Measurements from ENCODE around the gene NOMO2. TPM values are rescaled to one million over a fixed set of nuclear protein-coding genes. Genes with fewer than 3 reads are reported as not detected.
A peak's percentile ranks its signal among the peaks of the same experiment; 100 is the strongest.
"Not testable (repeated sequence)": the region's sequence is repeated elsewhere in the genome, so short reads cannot be mapped to it uniquely, and the experiment has no call there.

NOMO2 gene
- polyA plus RNA-seq, 3 donors: 26.1 to 76.8 (median 66.0) TPM

GRCh38 chr16:18591908-18592307 lies 30.0 kb upstream of the NOMO2 start:
- no CpG with 5 or more reads among the region's 4 CpGs for WGBS (ENCODE audit: insufficient coverage)
- intact Hi-C loops (cut with micrococcal nuclease); H3K4me1 ChIP-seq (ENCODE audit: control insufficient read depth in 1 of 2, insufficient read depth in 2 of 2, low read length in 2 of 2); H3K4me3 Mint-ChIP-seq; H3K27me3 Mint-ChIP-seq (ENCODE audit: low read depth in 3 of 3); H3K9me3 ChIP-seq (replicated peaks in 1 of 2; ENCODE audit: control insufficient read depth in 1 of 2, insufficient read depth in 1 of 2, low read length in 2 of 2); H3K9me3 Mint-ChIP-seq; H3K4me3 ChIP-seq (replicated peaks in 1 of 3; ENCODE audit: low read depth in 2 of 3, low read length in 3 of 3); H3K36me3 Mint-ChIP-seq; H3K4me2 ChIP-seq (replicated peaks; ENCODE audit: extremely low read depth, low read length, poor library complexity, severe bottlenecking); H3K27ac ChIP-seq (ENCODE audit: low read depth in 1 of 2, low read length in 2 of 2); H3K27me3 ChIP-seq (ENCODE audit: control insufficient read depth in 2 of 2, insufficient read depth in 2 of 2, low read length in 2 of 2); H4K20me1 ChIP-seq (ENCODE audit: insufficient read depth, low read length); H3K27ac Mint-ChIP-seq; H3K36me3 ChIP-seq (replicated peaks in 1 of 2; ENCODE audit: control insufficient read depth in 1 of 2, insufficient read depth in 2 of 2, low read length in 2 of 2); H2AFZ ChIP-seq (ENCODE audit: insufficient read depth, low read depth, low read length, poor library complexity, severe bottlenecking); H3K79me2 ChIP-seq (ENCODE audit: insufficient read depth, low read length); H3K9ac ChIP-seq (ENCODE audit: insufficient read depth, low read length, poor library complexity, severe bottlenecking): not testable (repeated sequence)
- H3K4me1 Mint-ChIP-seq: peaks cover 20% of the 10 kb centered on the region
- peak; percentile 25 for TF ChIP-seq CTCF (IDR thresholded peaks at IDR 0.05)
- DNase-seq: peak; percentile 23 to 45 (median 34)

- H3K4me3 ChIP-seq (replicated peaks in 1 of 3; ENCODE audit: low read depth in 2 of 3, low read length in 3 of 3); H3K27me3 ChIP-seq (ENCODE audit: control insufficient read depth in 2 of 2, insufficient read depth in 2 of 2, low read length in 2 of 2); DNase-seq; H3K27ac Mint-ChIP-seq; H3K27ac ChIP-seq (ENCODE audit: low read depth in 1 of 2, low read length in 2 of 2); H3K9ac ChIP-seq (ENCODE audit: insufficient read depth, low read length, poor library complexity, severe bottlenecking); H4K20me1 ChIP-seq (ENCODE audit: insufficient read depth, low read length); H3K27me3 Mint-ChIP-seq (ENCODE audit: low read depth in 3 of 3); H3K79me2 ChIP-seq (ENCODE audit: insufficient read depth, low read length); H3K4me2 ChIP-seq (replicated peaks; ENCODE audit: extremely low read depth, low read length, poor library complexity, severe bottlenecking); H3K36me3 ChIP-seq (replicated peaks in 1 of 2; ENCODE audit: control insufficient read depth in 1 of 2, insufficient read depth in 2 of 2, low read length in 2 of 2); H3K4me3 Mint-ChIP-seq; intact Hi-C loops (cut with micrococcal nuclease); H3K9me3 ChIP-seq (replicated peaks in 1 of 2; ENCODE audit: control insufficient read depth in 1 of 2, insufficient read depth in 1 of 2, low read length in 2 of 2); H3K9me3 Mint-ChIP-seq; H2AFZ ChIP-seq (ENCODE audit: insufficient read depth, low read depth, low read length, poor library complexity, severe bottlenecking); H3K36me3 Mint-ChIP-seq: not testable (repeated sequence)
- peaks cover 23% of the 10 kb centered on the region for H3K4me1 Mint-ChIP-seq
- H3K4me1 ChIP-seq (ENCODE audit: control insufficient read depth in 1 of 2, insufficient read depth in 2 of 2, low read length in 2 of 2): peaks cover 12 to 13% of the 10 kb centered on the region in 2 donors
Measured at GRCh38 chr16:18591441-18591840, 29.5 kb upstream of the NOMO2 start.

- no CpG with 5 or more reads among the region's 10 CpGs for WGBS (ENCODE audit: insufficient coverage)
- intact Hi-C loops (cut with micrococcal nuclease); H3K36me3 Mint-ChIP-seq; H3K36me3 ChIP-seq (replicated peaks in 1 of 2; ENCODE audit: control insufficient read depth in 1 of 2, insufficient read depth in 2 of 2, low read length in 2 of 2); H2AFZ ChIP-seq (ENCODE audit: insufficient read depth, low read depth, low read length, poor library complexity, severe bottlenecking); H3K79me2 ChIP-seq (ENCODE audit: insufficient read depth, low read length); H3K4me2 ChIP-seq (replicated peaks; ENCODE audit: extremely low read depth, low read length, poor library complexity, severe bottlenecking); DNase-seq; H3K4me3 Mint-ChIP-seq; H3K9me3 Mint-ChIP-seq; H3K27ac ChIP-seq (ENCODE audit: low read depth in 1 of 2, low read length in 2 of 2); H3K4me3 ChIP-seq (replicated peaks in 1 of 3; ENCODE audit: low read depth in 2 of 3, low read length in 3 of 3); H3K9ac ChIP-seq (ENCODE audit: insufficient read depth, low read length, poor library complexity, severe bottlenecking); H4K20me1 ChIP-seq (ENCODE audit: insufficient read depth, low read length); H3K27me3 Mint-ChIP-seq (ENCODE audit: low read depth in 3 of 3); H3K27me3 ChIP-seq (ENCODE audit: control insufficient read depth in 2 of 2, insufficient read depth in 2 of 2, low read length in 2 of 2); H3K9me3 ChIP-seq (replicated peaks in 1 of 2; ENCODE audit: control insufficient read depth in 1 of 2, insufficient read depth in 1 of 2, low read length in 2 of 2); H3K27ac Mint-ChIP-seq: not testable (repeated sequence)
- peaks cover 29% of the 10 kb centered on the region for H3K4me1 Mint-ChIP-seq
- peaks cover 21% of the 10 kb centered on the region in 2 donors for H3K4me1 ChIP-seq (ENCODE audit: control insufficient read depth in 1 of 2, insufficient read depth in 2 of 2, low read length in 2 of 2)
Measured at GRCh38 chr16:18589806-18590205, 27.9 kb upstream of the NOMO2 start.

DNA sequence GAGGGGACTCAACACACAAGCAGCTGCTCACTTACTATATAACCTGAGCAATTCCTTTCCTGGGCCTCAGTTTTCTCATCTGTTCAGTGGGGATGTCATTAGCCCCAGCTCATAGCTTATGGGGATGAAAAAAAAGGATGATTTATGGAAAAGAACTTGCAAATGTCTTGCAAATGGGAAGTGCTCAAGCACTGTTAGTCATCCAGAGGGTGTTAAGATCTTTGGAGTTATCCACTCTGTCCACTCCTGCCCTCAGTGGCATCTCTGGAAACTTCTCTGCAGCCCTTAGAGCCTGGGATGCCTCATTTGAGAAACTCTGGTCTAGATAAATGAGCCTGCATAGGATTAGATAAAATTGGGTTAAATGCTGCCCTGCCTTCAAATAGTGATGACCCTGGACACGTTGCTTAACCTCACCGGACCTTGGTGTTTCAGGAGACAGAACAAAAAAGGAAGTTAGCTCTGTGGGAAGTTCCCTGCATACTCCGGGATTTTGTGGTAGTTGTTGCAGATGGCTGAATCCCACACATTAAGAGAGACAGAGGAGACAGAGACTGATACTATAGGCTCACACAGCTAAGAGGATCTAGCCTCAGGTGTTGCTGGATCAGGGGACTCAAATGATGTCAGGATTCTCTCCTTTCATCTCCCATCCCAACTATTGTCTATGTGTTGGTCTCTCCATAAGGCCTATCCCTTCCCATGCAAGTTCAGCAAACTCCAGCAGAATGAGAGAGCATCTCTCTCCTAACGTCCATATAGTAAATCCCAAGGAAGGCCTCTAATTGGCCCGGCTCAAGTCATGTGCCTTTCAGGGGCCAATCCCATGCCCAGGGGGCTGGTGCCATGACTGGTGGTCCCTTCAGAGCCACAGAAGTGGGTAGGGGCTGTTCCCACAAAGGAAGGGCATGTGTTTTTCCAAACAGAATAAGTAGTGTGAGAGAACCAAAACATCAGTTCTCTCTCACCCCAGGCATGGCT lies 25.0 kb upstream of the NOMO2 start:
- Histone ChIP-seq H3K4me3 (replicated peaks in 1 of 3; ENCODE audit: low read depth in 2 of 3, low read length in 3 of 3) (peak overlapping the region in 1 of 3 experiments; percentile 28), H3K27ac (ENCODE audit: low read depth in 1 of 2, low read length in 2 of 2) (peak overlapping the region; percentile 51 to 65), H3K4me1 (ENCODE audit: control insufficient read depth in 1 of 2, insufficient read depth in 2 of 2, low read length in 2 of 2) (peaks cover 21% of the 10 kb centered on the region in 2 donors)
- H3K36me3 Mint-ChIP-seq; H2AFZ ChIP-seq (ENCODE audit: insufficient read depth, low read depth, low read length, poor library complexity, severe bottlenecking); H3K27me3 ChIP-seq (ENCODE audit: control insufficient read depth in 2 of 2, insufficient read depth in 2 of 2, low read length in 2 of 2); H3K9me3 ChIP-seq (replicated peaks in 1 of 2; ENCODE audit: control insufficient read depth in 1 of 2, insufficient read depth in 1 of 2, low read length in 2 of 2); H3K4me2 ChIP-seq (replicated peaks; ENCODE audit: extremely low read depth, low read length, poor library complexity, severe bottlenecking); H4K20me1 ChIP-seq (ENCODE audit: insufficient read depth, low read length); intact Hi-C loops (cut with micrococcal nuclease); H3K27me3 Mint-ChIP-seq (ENCODE audit: low read depth in 3 of 3); H3K79me2 ChIP-seq (ENCODE audit: insufficient read depth, low read length); H3K36me3 ChIP-seq (replicated peaks in 1 of 2; ENCODE audit: control insufficient read depth in 1 of 2, insufficient read depth in 2 of 2, low read length in 2 of 2); H3K9me3 Mint-ChIP-seq; H3K9ac ChIP-seq (ENCODE audit: insufficient read depth, low read length, poor library complexity, severe bottlenecking): not testable (repeated sequence)
- Mint-ChIP-seq H3K4me3 (peak overlapping the region in 1 of 2 donors; percentile 51), H3K4me1 (peaks cover 24% of the 10 kb centered on the region), H3K27ac (peak overlapping the region; percentile 6 to 89 (median 71))
- DNase-seq: peak; percentile 29 to 69 (median 30)
- no CpG with 5 or more reads among the region's 5 CpGs for WGBS (ENCODE audit: insufficient coverage)
